Erythroblast (primary cell): Measurements from ENCODE around the gene C1orf232.

Experiments used
- GATA1 ChIP-seq: IDR thresholded peaks from 2 replicates; pipeline ENCODE4 v1.6.1; 2011; ENCODE audit warnings: low read depth, mild to moderate bottlenecking, control low read depth, low read length, moderate library complexity
- POLR2A ChIP-seq: IDR thresholded peaks from 2 replicates; pipeline ENCODE4 v1.6.1; 2011; ENCODE audit warnings: mild to moderate bottlenecking, low read length

GRCh38 chr1:26153966-26154532, 14.7 kb downstream of the C1orf232 start:
- TF ChIP-seq POLR2A (no peak), GATA1 (no peak)
